Measurements from ENCODE around the gene TLN1.

GRCh38 chr9:35729101-35729500 is 2.9 kb downstream of the TLN1 start:
- TF ChIP-seq, protein P1, sequence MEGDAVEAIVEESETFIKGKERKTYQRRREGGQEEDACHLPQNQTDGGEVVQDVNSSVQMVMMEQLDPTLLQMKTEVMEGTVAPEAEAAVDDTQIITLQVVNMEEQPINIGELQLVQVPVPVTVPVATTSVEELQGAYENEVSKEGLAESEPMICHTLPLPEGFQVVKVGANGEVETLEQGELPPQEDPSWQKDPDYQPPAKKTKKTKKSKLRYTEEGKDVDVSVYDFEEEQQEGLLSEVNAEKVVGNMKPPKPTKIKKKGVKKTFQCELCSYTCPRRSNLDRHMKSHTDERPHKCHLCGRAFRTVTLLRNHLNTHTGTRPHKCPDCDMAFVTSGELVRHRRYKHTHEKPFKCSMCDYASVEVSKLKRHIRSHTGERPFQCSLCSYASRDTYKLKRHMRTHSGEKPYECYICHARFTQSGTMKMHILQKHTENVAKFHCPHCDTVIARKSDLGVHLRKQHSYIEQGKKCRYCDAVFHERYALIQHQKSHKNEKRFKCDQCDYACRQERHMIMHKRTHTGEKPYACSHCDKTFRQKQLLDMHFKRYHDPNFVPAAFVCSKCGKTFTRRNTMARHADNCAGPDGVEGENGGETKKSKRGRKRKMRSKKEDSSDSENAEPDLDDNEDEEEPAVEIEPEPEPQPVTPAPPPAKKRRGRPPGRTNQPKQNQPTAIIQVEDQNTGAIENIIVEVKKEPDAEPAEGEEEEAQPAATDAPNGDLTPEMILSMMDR (IDR thresholded peaks at IDR 0.05): no peak
- no peak for TF ChIP-seq POLR2A (IDR thresholded peaks at IDR 0.05)

Data from breast epithelium (tissue), 3 donors.